ENCODE results near the gene MBNL2.

The MBNL2 gene

DNA sequence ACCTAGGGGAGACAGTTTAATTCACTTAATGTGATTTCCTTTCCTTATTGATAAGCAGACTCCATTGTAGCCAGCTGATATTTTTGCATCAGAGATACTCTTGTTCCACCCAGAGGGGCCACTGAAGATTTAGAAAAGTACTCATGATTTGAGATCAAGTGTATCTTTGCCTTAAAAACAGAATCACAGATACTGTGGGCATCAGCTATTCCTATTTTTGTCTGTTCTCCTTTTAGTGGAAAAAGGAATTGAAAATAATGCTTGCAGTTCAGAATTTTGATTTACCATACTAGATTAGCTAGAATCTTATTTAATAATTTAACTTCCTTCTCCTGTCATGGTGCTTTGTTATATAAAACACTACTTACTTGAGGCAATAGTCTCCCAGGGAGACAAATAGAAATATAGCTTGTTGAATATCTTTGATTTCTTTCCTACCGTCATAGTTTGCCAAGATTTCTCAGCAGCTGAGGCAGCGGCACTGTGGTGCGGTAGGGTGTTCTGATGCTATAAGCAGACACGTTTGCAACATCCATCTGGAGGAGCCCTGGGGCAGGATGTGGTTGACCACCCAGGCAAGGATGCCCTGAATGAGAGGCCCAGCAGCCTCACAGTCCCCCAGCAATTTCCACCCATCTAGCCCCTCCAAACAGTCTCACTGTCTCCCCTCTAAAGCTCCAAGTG is 164.8 kb downstream of the MBNL2 start:
- no peak for DNase-seq (ENCODE audit: low spot score)

DNA sequence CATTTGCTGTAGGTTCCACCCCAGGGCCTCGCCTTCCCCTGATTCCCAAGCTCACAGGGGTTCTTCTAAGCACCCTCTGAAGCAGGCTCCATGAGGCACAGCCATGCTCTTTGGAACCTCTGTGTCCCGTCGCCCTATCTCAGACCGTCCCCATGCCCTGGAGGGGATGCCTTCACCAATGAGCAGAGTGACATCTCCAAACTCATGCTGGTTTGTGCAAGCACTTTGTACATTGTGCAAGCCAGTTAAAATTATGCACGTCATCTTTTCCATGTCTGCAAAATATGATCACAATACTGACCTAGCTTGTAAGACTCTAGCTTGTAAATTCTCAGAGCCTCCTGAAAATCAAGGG is 165.3 kb downstream of the MBNL2 start:
- no peak for DNase-seq (ENCODE audit: low spot score)

DNA sequence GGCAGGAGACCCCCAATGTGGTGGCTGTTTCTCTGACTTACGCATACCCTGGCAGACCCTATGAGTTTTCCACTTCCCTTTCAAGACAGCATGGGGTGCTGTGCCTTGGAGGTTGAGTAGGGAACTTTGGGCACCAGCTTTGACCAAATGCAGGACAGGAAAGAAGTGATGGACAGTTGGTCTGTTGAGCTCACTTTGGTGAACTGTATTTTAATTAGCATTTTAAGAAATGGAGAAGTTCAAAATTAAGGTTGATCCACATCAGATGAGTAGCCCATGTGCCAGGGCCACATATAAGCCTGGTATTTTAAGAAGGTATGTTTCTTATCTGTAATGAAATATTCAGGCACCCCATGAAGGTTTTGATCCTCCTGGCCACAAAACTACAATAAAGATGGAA is 165.8 kb downstream of the MBNL2 start:
- no peak for DNase-seq (ENCODE audit: low spot score)

DNA sequence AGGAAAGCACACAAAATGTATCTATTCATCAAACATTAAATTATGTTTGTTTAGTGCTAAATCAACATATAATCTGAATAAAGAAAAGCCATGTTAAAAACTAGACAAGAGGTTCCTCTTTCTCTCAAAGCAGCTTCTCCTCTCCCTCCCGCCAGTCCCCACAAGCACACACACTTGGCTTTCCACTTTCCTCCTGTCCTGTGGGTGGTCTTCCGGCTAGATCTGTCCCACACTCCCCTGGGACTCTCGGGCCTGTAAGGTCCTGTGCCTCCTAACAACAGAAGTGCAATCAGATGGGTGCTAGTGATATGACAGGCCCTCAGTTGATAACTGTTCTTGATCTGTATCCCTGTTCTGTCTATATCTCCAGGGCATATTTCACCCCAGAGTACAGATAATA is 166.2 kb downstream of the MBNL2 start:
- no peak for DNase-seq (ENCODE audit: low spot score)

DNA sequence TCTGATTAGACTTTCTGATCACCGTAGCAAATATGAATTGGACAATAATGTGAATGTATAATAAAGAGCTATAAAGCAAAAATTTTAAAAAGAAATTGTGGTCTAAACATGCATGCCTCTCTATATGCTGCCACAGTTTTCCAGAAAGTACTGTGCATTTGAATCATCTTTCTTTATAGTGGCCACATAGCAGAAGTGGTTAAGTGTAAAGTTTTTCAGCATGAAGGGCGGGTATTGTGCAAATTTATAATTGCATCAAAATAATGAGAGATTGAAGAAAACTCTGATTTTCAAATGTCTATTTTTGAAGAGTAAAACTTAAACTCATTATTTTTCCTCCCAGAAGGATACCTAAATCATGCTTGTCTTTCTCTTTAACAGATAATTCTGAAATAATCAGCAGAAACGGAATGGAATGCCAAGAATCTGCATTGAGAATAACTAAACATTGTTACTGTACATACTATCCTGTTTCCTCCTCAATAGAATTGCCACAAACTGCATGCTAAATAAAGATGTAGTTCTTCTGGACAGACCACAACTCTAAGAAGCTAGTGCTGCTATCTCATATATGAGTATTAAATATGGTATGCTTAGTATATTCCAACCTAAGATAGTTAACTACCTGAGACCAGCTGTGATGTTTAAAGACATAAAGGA is 168.9 kb downstream of the MBNL2 start:
- no peak for DNase-seq (ENCODE audit: low spot score)

DNA sequence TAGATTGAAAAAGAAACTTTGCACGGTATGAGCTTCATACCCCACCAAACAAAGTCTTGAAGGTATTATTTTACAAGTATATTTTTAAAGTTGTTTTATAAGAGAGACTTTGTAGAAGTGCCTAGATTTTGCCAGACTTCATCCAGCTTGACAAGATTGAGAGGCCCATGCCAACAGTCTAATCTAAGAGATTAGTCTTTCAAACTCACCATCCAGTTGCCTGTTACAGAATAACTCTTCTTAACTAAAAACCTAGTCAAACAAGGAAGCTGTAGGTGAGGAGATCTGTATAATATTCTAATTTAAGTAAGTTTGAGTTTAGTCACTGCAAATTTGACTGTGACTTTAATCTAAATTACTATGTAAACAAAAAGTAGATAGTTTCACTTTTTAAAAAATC is 169.9 kb downstream of the MBNL2 start:
- DNase-seq (ENCODE audit: low spot score): no peak

DNA sequence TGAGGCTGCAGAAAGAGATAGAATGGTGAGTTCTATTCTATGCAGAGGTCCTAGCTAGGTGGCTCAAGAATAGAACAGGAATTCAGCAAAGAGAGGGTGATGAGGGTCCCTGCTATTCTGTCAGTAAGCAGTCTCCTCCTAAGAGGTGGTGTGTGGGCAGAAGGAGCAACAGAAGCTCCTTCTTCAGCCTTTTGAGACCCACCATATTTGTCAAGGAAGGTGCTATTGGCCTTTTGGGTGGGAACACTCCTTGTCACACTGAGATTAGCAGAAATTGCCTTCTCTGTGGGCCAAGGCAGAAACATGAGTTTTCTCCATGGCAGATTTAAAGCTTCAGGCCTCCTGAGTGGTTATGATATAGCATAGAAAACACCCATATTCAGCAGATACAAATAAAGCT is 172.4 kb downstream of the MBNL2 start:
- no peak for DNase-seq (ENCODE audit: low spot score)

DNA sequence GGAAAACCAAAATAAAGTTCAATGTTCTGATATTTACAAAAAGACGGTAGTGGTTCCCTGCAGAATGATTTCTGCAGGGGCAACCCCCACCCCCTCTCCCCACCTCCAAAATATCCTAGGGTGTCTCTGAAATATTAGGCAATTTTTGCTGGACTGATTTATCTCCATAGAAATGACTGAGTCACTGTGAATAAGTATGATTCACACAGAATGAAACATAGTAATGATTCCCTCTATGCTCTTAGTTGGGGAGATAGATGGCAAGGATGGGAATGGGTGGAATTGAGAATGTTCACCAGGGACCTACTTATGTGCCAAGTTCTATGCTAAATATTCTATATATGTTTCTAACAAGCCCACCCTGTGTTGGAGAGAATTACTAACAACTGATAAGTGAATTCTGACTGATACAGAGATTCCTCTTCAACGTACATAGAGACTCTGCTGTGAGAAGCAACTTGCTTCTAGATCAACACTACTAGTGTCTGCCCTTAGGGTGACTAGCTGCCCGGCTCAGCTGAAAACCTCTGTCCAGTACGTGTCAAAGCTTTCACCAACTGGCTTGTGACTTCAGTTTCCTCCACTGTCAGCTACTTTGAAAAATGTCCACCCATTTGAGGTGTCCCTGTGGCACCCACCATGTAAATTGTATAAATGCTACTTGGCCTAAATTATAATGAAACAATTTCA is 173.5 kb downstream of the MBNL2 start:
- DNase-seq (ENCODE audit: low spot score): no peak

DNA sequence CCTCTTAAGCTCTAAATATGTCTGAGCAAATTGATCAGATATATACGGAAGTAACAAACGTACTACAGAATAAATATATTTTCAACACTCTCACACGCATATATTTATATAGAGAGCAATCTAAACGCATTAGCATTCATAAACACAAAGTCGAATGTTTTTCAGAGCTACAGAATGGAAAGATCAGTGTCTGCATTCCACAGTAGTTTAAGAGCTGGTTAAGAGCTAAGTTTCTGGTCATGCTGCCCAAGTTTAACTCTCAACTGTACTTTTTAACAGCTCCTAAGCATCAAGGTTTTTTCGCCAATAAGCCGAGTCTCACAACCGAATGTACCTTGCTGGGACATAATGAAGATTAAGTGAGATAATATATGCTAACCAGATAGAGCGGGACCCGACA is 175.1 kb downstream of the MBNL2 start:
- no peak for DNase-seq (ENCODE audit: low spot score)

DNA sequence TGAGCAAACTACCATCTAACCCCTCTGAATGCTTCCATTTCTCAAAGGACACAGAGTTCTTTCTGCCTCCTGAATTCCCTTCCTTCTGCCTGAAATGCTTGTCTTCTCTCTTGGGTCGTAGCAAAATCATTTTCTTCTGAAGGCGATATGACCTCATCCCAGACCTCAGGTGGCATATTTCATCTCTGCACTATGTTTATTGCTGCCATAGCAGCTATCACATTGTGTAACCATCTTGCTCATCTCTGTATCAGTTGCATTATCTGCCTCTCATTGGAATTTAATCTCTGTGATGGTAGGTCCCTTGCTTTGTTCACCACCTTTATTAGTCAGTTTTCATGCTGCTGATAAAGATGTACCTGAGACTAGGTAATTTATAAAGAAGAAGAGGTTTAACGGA is 179.3 kb downstream of the MBNL2 start:
- no peak for DNase-seq (ENCODE audit: low spot score)

DNA sequence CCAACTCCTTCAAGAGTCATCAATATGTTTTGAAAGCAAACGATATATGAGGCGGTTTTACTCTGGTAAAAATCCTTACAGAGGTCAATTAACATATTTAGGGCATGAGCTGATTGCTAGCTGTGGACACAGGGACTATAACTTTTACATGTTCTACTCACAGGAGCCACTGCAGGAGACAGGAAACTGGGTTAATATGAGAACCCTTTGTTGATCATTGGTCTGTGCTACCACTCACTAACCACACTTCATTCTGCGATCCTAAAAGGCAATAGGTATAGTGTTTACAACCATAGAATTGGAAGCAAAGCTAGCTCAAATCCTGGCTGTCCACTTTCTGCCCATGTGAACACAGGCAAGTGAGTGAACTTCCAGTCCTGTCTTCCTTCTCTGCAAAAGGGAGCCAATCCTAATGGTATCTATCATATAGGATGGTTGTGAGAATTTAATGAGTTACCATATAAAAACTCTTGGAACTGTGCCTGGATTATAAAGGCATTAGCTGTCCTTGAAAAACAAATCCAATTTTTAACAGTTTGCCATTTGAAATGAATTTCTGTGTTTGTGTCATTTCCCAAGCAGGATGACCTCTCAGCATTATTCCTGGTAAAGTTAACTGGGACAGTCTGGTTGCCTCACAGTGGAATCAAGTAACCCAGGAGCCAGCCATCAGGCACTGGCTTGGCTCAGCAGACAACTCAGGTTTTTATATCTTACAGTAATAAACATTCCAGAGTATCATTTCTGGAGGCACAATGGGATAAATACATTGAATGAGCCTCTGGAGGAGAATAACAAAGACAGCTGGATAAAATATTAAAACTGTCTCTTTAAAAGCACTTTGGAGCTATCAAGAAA is 182.0 kb downstream of the MBNL2 start:
- no peak for DNase-seq (ENCODE audit: low spot score)

DNA sequence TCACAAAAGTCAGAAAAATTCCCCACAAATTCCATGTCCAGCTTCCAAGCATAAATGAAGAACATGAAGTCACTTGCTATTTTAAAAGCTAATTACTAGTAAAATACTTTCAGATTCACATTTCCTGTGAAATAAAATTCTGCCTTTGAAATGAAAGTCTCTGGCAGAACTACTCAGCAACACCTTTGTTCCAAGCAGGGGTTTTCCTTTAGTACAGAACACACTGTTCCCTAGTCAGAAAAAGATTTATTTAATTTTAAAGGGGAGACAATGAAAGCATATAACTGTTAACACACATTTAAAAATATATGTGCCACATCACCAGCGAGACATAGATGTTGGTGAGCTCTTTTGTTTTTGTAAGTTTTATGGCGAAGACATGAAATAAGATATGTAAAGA is 185.4 kb downstream of the MBNL2 start:
- no peak for DNase-seq (ENCODE audit: low spot score)

DNA sequence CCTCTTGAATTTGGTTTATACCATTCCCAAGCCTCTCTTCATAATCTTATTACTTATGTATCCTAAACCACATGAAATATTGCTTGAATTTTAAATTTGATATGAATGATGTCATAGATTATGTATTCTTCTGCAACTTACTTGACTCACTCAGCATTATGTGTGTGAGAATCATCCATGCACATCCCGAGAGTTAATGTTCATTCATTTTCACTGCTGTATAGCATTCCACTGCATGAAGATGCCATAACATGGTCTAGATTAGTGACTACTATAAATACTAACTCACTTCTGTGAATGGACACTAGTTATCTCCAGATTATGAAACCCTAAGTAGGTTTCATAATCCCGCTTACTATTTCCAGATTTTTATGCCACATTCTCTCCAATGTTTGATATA is 186.8 kb downstream of the MBNL2 start:
- no peak for DNase-seq (ENCODE audit: low spot score)

DNA sequence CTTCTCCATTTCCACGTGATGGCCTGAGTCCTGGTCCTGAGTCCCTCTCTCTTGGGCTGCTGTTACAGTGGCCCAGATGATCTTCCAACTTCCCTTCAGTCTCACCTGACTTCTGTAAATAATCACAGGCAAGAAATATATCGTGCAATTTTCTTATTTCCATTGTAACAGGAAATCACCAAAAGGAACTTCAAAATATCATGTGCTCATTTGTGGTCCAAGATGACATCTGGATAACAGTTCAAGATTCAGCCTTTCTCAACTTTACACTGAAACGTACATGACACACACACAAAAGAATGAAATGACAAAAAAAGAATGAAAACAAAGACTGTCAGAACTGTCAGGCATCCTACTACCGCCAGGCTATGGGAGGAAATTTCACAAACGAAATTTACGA is 189.9 kb downstream of the MBNL2 start:
- DNase-seq (ENCODE audit: low spot score): no peak

DNA sequence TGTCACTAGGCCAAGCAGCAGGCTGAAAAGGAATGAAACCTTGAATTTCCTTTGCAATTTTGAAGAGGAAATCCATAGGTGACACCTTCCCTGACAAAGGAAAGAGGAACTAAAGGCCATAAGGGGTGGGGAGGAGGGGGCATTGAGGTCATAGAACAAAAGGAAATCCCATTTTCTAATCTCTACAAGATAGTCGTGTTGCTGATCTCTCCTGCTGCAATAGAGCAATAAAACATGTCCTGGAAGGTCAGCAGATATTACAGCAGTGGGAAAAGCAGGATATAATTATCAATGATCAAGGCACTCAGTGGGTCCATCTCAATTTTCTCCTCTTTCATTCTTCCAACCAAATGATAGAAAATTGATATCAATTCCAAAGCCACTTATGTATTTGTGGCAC is 191.6 kb downstream of the MBNL2 start:
- no peak for DNase-seq (ENCODE audit: low spot score)

DNA sequence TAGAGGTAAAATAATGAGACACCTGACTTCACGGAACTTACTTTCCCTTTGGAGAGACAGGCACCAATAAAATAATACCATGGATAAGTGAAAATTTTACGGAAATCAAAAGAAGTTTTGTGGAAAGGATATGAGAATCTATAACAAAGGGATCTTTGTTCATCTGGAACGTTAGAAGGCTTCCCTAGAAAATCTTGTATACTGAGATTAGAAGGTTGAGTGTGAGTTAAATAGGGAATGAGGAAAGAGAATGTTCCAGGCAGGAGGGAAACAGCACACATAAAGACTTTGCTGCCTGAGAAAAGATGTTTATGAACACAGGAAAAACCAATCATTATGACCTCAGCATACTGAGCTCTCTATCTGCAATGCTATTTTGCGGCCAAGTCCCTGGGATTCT is 192.3 kb downstream of the MBNL2 start:
- DNase-seq (ENCODE audit: low spot score): no peak

DNA sequence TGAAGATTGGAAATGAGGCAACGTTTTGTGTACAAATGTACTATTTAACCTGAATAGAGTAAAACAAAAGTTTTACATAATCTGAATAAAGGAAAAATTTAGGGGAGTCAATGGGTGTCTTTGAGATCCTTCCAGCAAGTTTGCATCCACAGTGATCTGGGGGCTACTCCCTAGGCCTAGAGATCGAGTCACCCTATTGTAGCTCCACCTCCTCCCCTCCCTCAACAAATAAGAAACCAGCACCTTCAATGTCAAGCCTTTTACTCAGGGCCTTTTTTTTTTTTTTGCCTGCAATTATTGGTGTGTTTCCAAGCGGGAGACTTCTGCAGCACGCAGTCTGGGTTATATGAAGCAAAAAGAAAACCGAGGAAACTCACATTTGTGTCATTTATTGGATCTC is 195.6 kb downstream of the MBNL2 start:
- no peak for DNase-seq (ENCODE audit: low spot score)

DNA sequence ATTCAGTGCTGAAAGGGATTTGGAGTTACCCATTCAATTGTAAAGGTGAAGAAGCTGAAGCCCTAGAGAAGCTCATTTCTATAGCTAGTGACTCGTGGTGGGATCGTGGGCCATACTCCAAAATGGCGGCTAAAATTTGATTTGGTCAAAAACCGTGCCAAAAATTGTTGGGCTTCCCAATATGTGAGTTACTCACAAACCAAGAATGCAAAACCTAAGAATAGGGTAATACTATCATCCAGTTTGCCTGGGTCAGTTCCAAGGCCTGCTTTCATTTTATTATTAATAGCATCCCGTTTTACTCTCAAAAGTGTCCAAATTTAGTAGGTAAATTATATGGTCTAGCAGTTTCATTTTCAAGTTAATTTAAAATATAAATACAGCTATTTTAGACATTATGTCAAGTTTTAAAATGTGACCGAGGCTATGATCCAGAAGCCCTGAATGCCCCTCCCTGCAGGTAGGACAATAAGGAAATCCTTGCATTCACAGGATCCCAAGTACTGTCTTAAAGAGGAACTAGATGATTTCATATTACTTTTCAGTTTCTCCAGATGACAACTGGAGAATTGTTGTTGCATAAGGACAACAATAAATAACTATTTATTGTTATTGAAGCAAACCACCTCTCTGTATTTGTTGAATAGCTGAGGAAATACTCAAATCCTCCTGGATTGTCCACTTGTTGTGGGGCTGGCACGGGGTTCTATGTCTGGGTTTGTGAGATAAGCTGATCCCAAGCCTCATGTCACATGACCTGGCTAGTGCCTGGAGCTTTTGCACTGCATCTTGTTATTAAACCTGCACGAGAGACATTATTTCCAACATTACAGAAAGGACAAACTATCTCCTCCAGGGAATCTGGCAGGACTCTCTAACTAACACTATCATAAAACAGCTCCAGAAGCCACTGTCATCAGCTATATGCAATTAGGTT is 200.3 kb downstream of the MBNL2 start:
- no peak for DNase-seq (ENCODE audit: low spot score)

DNA sequence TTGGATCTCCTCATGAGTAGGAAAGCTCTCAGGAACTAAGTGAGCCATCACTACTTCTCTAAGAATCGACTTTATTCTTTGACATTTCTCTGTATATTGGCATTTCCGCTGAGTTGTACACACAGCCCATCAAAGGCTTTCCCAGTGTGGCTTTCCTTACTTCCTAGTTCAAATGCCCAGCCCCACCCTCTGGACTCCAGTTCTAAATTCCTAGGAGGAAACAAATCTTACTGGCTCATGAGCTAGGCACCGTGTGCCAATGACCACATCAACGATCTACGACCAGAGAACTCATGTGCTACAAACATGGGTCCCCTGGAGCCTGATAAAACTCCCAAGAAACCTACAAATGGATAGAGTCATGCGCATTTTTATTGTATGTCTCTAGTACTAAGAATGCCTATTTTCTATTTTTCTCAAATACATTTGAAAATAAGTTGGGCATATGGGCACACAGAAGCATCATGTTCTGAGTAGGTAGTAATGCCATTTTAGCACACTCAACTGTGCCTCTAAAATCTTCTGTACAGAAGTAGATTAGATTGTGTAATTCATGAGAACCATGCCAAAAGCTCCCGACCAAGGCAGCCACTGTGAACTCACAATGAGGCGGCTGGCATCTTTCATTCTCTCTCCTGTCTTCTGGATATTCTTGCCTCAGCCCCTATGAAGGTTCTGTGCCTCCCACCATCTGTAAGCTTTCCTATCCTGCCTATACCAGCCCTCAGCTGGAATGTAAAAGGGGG is 201.3 kb downstream of the MBNL2 start:
- no peak for DNase-seq (ENCODE audit: low spot score)

DNA sequence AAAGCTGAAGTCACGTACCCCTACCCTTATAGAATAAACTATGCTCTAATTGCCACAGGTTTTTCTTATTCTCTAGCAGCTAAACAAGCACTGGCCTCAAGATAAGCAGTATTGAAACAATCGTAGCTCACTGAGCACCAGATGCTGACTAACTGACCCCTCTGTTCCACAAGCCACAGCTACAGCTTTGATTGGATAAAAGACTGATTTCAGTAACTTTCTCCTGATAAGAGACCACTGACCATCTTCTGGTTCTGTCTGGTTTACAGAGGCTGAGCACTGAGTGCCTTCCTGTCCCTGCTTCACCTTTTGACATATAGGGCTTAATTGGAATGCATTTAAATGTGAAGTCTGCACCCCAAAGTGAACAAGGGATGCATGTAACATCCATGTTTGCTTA is 203.5 kb downstream of the MBNL2 start:
- DNase-seq (ENCODE audit: low spot score): no peak

DNA sequence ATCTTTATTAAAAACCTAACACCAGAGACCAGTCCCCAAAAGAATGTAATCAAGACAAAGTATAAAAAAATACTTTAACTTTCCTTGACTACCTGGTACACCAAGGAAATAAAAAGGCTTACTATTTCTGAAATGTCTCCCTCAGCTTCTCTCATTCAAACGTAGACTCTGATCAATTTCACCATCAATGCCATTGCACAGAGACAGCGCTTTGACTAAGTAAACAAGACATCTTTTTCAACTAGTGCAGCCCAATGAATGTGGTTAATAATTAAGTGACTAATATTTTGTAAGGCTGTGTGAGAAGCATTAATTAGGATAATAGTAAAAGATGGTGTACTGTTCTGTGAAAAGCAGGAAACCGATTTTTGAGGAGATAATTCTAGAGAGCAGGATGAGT is 204.6 kb downstream of the MBNL2 start:
- no peak for DNase-seq (ENCODE audit: low spot score)
